SK-N-SH treated with all-trans-retinoic acid at 6 μM for 48 hours (cell line): ENCODE results near the gene DRAM1.

Source experiments
- ATAC-seq: fragments of 200-7000 bp; cut with Tn5 transposase; 3 replicates; pipeline ENCODE4 v1.9.1; 2020; ENCODE audit warnings: mild to moderate bottlenecking, moderate library complexity
- ARNTL ChIP-seq: fragments of 450-650 bp; formaldehyde crosslinking; IDR thresholded peaks from 2 replicates; pipeline ENCODE4 v1.5.0; 2020; ENCODE audit warnings: low read depth, mild to moderate bottlenecking, moderate library complexity, borderline replicate concordance
- BACH2 ChIP-seq: fragments of 250-450 bp; sonication (Bioruptor Pico); IDR thresholded peaks from 2 replicates; pipeline ENCODE4 v1.9.0; 2021; ENCODE audit warnings: mild to moderate bottlenecking, borderline replicate concordance
- CSDC2 ChIP-seq: fragments of 250-450 bp; sonication (Bioruptor Pico); IDR thresholded peaks from 2 replicates; pipeline ENCODE4 v1.5.0; 2020; ENCODE audit warnings: mild to moderate bottlenecking, moderate library complexity
- CSRNP3 ChIP-seq: fragments of 250-450 bp; sonication (Bioruptor Pico); IDR thresholded peaks from 2 replicates; pipeline ENCODE4 v1.5.1; 2021; ENCODE audit warnings: mild to moderate bottlenecking, moderate library complexity
- ESRRG ChIP-seq: fragments of 250-450 bp; sonication (Bioruptor Pico); IDR thresholded peaks from 2 replicates; pipeline ENCODE4 v1.6.1; 2021; ENCODE audit warnings: mild to moderate bottlenecking
- GLIS3 ChIP-seq: fragments of 250-450 bp; sonication (Bioruptor Pico); IDR thresholded peaks from 2 replicates; pipeline ENCODE4 v1.5.0; 2020; ENCODE audit warnings: mild to moderate bottlenecking, moderate library complexity
- ISL1 ChIP-seq: fragments of 250-450 bp; sonication (Bioruptor Pico); IDR thresholded peaks from 2 replicates; pipeline ENCODE4 v2.1.2; 2022; ENCODE audit warnings: mild to moderate bottlenecking, moderate library complexity
- OSR1 ChIP-seq: fragments of 250-450 bp; sonication (Bioruptor Pico); IDR thresholded peaks from 2 replicates; pipeline ENCODE4 v1.8.0; 2022; ENCODE audit warnings: moderate library complexity, mild to moderate bottlenecking, inconsistent platforms
- POU6F1 ChIP-seq: fragments of 250-450 bp; sonication (Bioruptor Pico); IDR thresholded peaks from 2 replicates; pipeline ENCODE4 v1.8.0; 2021; ENCODE audit warnings: low read depth, mild to moderate bottlenecking, moderate library complexity, borderline replicate concordance
- PPARA ChIP-seq: fragments of 250-450 bp; sonication (Bioruptor Pico); IDR thresholded peaks from 2 replicates; pipeline ENCODE4 v1.5.0; 2020; ENCODE audit warnings: mild to moderate bottlenecking, borderline replicate concordance
- RARB ChIP-seq: fragments of 250-450 bp; sonication (Bioruptor Pico); IDR thresholded peaks from 2 replicates; pipeline ENCODE4 v1.8.0; 2021; ENCODE audit warnings: mild to moderate bottlenecking, moderate library complexity
- SNAI2 ChIP-seq: fragments of 250-450 bp; sonication (Bioruptor Pico); IDR thresholded peaks from 2 replicates; pipeline ENCODE4 v1.5.0; 2020; ENCODE audit warnings: mild to moderate bottlenecking, moderate library complexity
- TOX ChIP-seq: fragments of 250-450 bp; sonication (Bioruptor Pico); IDR thresholded peaks from 2 replicates; pipeline ENCODE4 v1.8.0; 2021; ENCODE audit warnings: mild to moderate bottlenecking, moderate library complexity, borderline replicate concordance
- TSHZ2 ChIP-seq: fragments of 250-450 bp; sonication (Bioruptor Pico); IDR thresholded peaks from 2 replicates; pipeline ENCODE4 v1.5.0; 2020; ENCODE audit warnings: mild to moderate bottlenecking, moderate library complexity
- ZFP3 ChIP-seq: fragments of 250-450 bp; sonication (Bioruptor Pico); IDR thresholded peaks from 2 replicates; pipeline ENCODE4 v1.5.0; 2020; ENCODE audit warnings: mild to moderate bottlenecking, moderate library complexity
- ZFP30 ChIP-seq: fragments of 450-650 bp; formaldehyde crosslinking; IDR thresholded peaks from 2 replicates; pipeline ENCODE4 v1.5.0; 2022; ENCODE audit warnings: mild to moderate bottlenecking, moderate library complexity
- ZNF565 ChIP-seq: fragments of 450-650 bp; formaldehyde crosslinking; conservative IDR thresholded peaks from 2 replicates; pipeline ENCODE4 v1.5.0; 2020; ENCODE audit warnings: low read depth, mild to moderate bottlenecking, moderate library complexity
- ZNF70 ChIP-seq: fragments of 450-650 bp; formaldehyde crosslinking; IDR thresholded peaks from 2 replicates; pipeline ENCODE4 v1.5.0; 2020; ENCODE audit warnings: mild to moderate bottlenecking, moderate library complexity
- ZNF8 ChIP-seq: fragments of 450-650 bp; formaldehyde crosslinking; IDR thresholded peaks from 2 replicates; pipeline ENCODE4 v1.5.0; 2020; ENCODE audit warnings: mild to moderate bottlenecking, moderate library complexity
- TF ChIP-seq, protein P1 (sequence below): fragments of 250-450 bp; sonication (Bioruptor Pico); IDR thresholded peaks from 2 replicates; pipeline ENCODE4 v1.5.1; 2020; ENCODE audit warnings: low read depth, mild to moderate bottlenecking, moderate library complexity
- TF ChIP-seq, protein P2 (sequence below): fragments of 250-450 bp; sonication (Bioruptor Pico); IDR thresholded peaks from 2 replicates; pipeline ENCODE4 v1.8.0; 2020; ENCODE audit warnings: mild to moderate bottlenecking, moderate library complexity, borderline replicate concordance

Gene DRAM1

DNA sequence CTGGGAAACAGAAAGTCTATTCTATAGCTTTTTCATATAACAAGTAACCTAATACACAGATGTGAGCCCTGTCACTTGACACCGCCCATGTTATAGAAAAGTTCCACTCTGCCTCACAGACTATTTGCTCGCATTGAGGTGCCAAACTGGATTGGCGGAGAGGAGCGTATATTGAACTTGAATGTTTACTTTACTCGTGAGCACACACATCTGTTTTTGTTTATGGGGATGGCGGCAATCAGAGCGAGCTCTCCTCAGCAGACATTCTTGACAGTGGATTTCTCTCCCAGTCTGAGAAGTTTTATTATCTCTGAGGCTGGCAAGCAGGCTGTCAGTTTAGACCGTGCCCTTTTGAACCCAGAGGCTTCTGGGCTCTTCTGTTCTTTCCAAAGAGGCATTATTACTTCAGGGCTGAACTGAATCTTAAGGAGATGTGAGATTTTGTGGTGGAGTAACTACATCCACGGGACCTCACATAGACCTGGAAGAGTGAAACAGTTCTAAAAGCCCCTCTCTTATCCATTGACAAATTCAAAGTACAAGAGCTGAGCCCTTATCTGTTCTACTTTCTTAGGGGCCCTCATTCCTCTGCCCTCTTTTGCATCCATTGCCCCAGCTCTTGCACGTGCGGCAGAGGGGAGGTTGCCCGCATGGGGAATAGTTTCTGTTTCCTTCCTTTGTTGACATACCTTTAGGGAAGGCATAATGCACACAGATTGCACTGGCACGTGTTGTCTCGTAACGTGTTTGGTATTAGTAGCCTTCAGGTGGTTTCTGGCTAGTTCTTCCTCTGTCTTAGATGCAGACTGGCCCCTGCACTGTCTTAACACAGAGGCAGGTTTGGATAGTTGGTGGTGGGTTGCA, 68.2 kb downstream of the DRAM1 start:
- TF ChIP-seq POU6F1 (CRISPR knock-in tag): no peak
- no peak for TF ChIP-seq BACH2 (CRISPR knock-in tag)
- no peak for TF ChIP-seq ISL1 (CRISPR knock-in tag)
- TF ChIP-seq TSHZ2 (CRISPR knock-in tag): no peak
- TF ChIP-seq RARB (CRISPR knock-in tag): no peak
- TF ChIP-seq ZNF8 (CRISPR knock-in tag): no peak
- ATAC-seq: peak; percentile 78

DNA sequence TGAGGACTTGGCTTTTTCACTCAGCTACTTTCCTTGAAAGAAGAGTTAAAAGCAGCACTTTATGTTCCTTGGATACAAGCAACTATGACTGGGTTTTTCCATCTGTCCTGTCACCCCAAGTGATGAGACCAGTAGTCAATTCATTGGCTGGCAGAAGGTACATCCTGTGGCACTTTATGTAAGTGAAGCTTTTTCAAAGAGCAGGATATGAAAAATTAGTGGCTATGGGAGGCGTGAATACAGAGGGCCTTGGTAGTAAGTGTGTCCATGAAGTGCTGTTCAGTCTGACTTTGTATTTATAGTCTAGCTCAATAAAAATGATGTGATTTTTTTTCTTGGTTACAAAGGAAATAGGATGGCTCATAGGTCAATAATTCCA, 68.8 kb downstream of the DRAM1 start:
- TF ChIP-seq ARNTL (CRISPR knock-in tag) (no peak), ISL1 (CRISPR knock-in tag) (no peak), TSHZ2 (CRISPR knock-in tag) (no peak)
- ATAC-seq: no peak

- ATAC-seq: no peak
- TF ChIP-seq ZFP30 (CRISPR knock-in tag): no peak
- TF ChIP-seq ISL1 (CRISPR knock-in tag): no peak
- no peak for TF ChIP-seq PPARA (CRISPR knock-in tag)
- TF ChIP-seq ESRRG (CRISPR knock-in tag): no peak
- TF ChIP-seq ZNF70 (CRISPR knock-in tag): no peak
- TF ChIP-seq BACH2 (CRISPR knock-in tag): no peak
- TF ChIP-seq, protein P1, sequence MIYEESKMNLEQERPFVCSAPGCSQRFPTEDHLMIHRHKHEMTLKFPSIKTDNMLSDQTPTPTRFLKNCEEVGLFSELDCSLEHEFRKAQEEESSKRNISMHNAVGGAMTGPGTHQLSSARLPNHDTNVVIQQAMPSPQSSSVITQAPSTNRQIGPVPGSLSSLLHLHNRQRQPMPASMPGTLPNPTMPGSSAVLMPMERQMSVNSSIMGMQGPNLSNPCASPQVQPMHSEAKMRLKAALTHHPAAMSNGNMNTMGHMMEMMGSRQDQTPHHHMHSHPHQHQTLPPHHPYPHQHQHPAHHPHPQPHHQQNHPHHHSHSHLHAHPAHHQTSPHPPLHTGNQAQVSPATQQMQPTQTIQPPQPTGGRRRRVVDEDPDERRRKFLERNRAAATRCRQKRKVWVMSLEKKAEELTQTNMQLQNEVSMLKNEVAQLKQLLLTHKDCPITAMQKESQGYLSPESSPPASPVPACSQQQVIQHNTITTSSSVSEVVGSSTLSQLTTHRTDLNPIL: no peak
- no peak for TF ChIP-seq ZNF8 (CRISPR knock-in tag)
- TF ChIP-seq POU6F1 (CRISPR knock-in tag): no peak
- no peak for TF ChIP-seq RARB (CRISPR knock-in tag)
- TF ChIP-seq, protein P2, sequence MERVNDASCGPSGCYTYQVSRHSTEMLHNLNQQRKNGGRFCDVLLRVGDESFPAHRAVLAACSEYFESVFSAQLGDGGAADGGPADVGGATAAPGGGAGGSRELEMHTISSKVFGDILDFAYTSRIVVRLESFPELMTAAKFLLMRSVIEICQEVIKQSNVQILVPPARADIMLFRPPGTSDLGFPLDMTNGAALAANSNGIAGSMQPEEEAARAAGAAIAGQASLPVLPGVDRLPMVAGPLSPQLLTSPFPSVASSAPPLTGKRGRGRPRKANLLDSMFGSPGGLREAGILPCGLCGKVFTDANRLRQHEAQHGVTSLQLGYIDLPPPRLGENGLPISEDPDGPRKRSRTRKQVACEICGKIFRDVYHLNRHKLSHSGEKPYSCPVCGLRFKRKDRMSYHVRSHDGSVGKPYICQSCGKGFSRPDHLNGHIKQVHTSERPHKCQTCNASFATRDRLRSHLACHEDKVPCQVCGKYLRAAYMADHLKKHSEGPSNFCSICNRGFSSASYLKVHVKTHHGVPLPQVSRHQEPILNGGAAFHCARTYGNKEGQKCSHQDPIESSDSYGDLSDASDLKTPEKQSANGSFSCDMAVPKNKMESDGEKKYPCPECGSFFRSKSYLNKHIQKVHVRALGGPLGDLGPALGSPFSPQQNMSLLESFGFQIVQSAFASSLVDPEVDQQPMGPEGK (CRISPR knock-in tag): no peak
- no peak for TF ChIP-seq ZNF565 (CRISPR knock-in tag)
- TF ChIP-seq SNAI2 (CRISPR knock-in tag): no peak
- TF ChIP-seq OSR1 (CRISPR knock-in tag): no peak
- TF ChIP-seq ARNTL (CRISPR knock-in tag): no peak
- TF ChIP-seq CSRNP3 (CRISPR knock-in tag): no peak
- TF ChIP-seq TOX (CRISPR knock-in tag): no peak
- no peak for TF ChIP-seq CSDC2
- no peak for TF ChIP-seq GLIS3 (CRISPR knock-in tag)
- no peak for TF ChIP-seq ZFP3 (CRISPR knock-in tag)
Measured at GRCh38 chr12:101947316-101947715, 69.9 kb downstream of the DRAM1 start.
